Panc1 (cell line): Measurements from ENCODE around the gene COL6A1. TPM values are rescaled to one million over a fixed set of nuclear protein-coding genes. Genes with fewer than 3 reads are reported as not detected.

Experiments used
- ATAC-seq: fragments of 200-7000 bp; cut with Tn5 transposase; 2 replicates; pipeline ENCODE4 v1.9.1; 2020; ENCODE audit warnings: mild to moderate bottlenecking, moderate library complexity
- BruUV-seq: library from RNA; stranded (reverse); fragments of 400-500 nt; replicated peaks from 2 replicates; lab custom pipeline; 2021; lab: Mats Ljungman, UMichigan
- CTCF ChIA-PET: fragments of 300-600 bp; sonication (Branson Sonifier 250); formaldehyde crosslinking; loops from one replicate; lab custom pipeline; 2022; ENCODE audit warnings: antibody characterized with exemption; lab: Charles Lee
- POLR2A ChIA-PET: fragments of 300-600 bp; sonication (Branson Sonifier 250); formaldehyde crosslinking; loops from one replicate; lab custom pipeline; 2022; ENCODE audit warnings: antibody characterized with exemption; lab: Charles Lee
- DNase-seq: peaks from one replicate; pipeline ENCODE4 v3.0.0-alpha.2; 2010; ENCODE audit warnings: low read depth, low spot score
- H3K27ac ChIP-seq: 2 replicates; pipeline ENCODE4 v1.5.1; 2011; ENCODE audit warnings: mild to moderate bottlenecking, low read length, inconsistent platforms
- H3K27me3 ChIP-seq: fragments of 200-500 bp; sonication (Bioruptor generic); 2 replicates; pipeline ENCODE4 v1.6.0; 2014; ENCODE audit warnings: low read length, inconsistent platforms; ENCODE audit not compliant: control insufficient read depth, insufficient read depth
- H3K36me3 ChIP-seq: fragments of 200-500 bp; sonication (Bioruptor generic); 2 replicates; pipeline ENCODE4 v1.5.1; 2014; ENCODE audit warnings: inconsistent platforms, mild to moderate bottlenecking, low read length, moderate library complexity; ENCODE audit not compliant: control insufficient read depth, insufficient read depth
- H3K4me1 ChIP-seq: 2 replicates; pipeline ENCODE4 v1.5.1; 2011; ENCODE audit warnings: inconsistent platforms, mild to moderate bottlenecking, low read length, moderate library complexity; ENCODE audit not compliant: control insufficient read depth, insufficient read depth
- H3K4me3 ChIP-seq, 2 experiments: 2 replicates each; pipeline ENCODE4 v1.5.1; 2011 to 2012; ENCODE audit warnings: low read depth in 2 of 2, low read length in 2 of 2, mild to moderate bottlenecking in 2 of 2, inconsistent platforms in 1 of 2, moderate library complexity in 1 of 2
- H3K9me3 ChIP-seq: fragments of 200-500 bp; sonication (Bioruptor generic); 2 replicates; pipeline ENCODE4 v1.5.1; 2014; ENCODE audit warnings: low read depth, mild to moderate bottlenecking, inconsistent platforms, low read length, moderate library complexity; ENCODE audit not compliant: control insufficient read depth, insufficient read depth
- CTCF ChIP-seq: fragments of 450-650 bp; IDR thresholded peaks from 2 replicates; pipeline ENCODE4 v1.5.1; 2017; ENCODE audit warnings: mild to moderate bottlenecking
- POLR2AphosphoS5 ChIP-seq: IDR thresholded peaks from 2 replicates; pipeline ENCODE4 v1.6.1; 2012; ENCODE audit warnings: mild to moderate bottlenecking, low read depth, low read length, moderate library complexity
- REST ChIP-seq, 2 experiments: IDR thresholded peaks; 2 replicates each; pipeline ENCODE4 v1.6.1; 2011 to 2012; ENCODE audit warnings: low read depth in 2 of 2, control low read depth in 1 of 2, low read length in 1 of 2, mild to moderate bottlenecking in 1 of 2, moderate library complexity in 1 of 2; ENCODE audit not compliant: insufficient read depth in 1 of 2
- SIN3A ChIP-seq: IDR thresholded peaks from 2 replicates; pipeline ENCODE4 v1.6.1; 2012; ENCODE audit warnings: low read depth, mild to moderate bottlenecking, low read length, moderate library complexity, borderline replicate concordance; ENCODE audit not compliant: insufficient read depth
- TCF7L2 ChIP-seq: IDR thresholded peaks from 2 replicates; pipeline ENCODE4 v1.6.1; 2011; ENCODE audit warnings: mild to moderate bottlenecking, low read depth, low read length, inconsistent platforms
- in situ Hi-C: cut with HindIII; loops from 2 replicates; pipeline ENCODE4 v1.10.0; 2016; ENCODE audit warnings: low sequenced_read_pairs, low pct_unique_long_range_greater_than_20kb
- intact Hi-C: fragments of 100-400 bp; cut with micrococcal nuclease; formaldehyde crosslinking; loops from one replicate; pipeline ENCODE4 v1.10.0; 2022; ENCODE audit not compliant: unreplicated experiment
- total RNA-seq: library from RNA; stranded (reverse); gene quantifications from one replicate; pipeline ENCODE4 v1.2.1, GENCODE V29; 2021; ENCODE audit not compliant: unreplicated experiment

COL6A1 gene
- total RNA-seq, 1 experiment from 2014 or later: 34.2 TPM

GRCh38 chr21:45964649-45965048 lies 16.9 kb upstream of the COL6A1 start:
- ATAC-seq (no peak), DNase-seq (no peak)
- no peak overlapping the region for H3K27ac ChIP-seq
- no peaks in the 10 kb centered on the region for H3K4me1 ChIP-seq
- no peak overlapping the region for H3K4me3 ChIP-seq
- H3K27me3 ChIP-seq: no peaks in the 10 kb centered on the region
- intact Hi-C loops: no loop called here
- ChIA-PET POLR2A (no interaction called here), CTCF (interaction anchor here (0.5 kb wide), 1 partner anchor 324 kb away, joined by 3 read pairs; no protein-coding TSS in a partner anchor)
- in situ Hi-C loops: no loop called here
- H3K9me3 ChIP-seq: no peaks in the 10 kb centered on the region
- TF ChIP-seq TCF7L2 (no peak), CTCF (no peak), SIN3A (no peak), REST (IDR thresholded peaks at IDR 0.05; ENCODE audit: insufficient read depth in 1 of 2, low read depth in 2 of 2, low read length in 1 of 2) (no peak), POLR2AphosphoS5 (no peak)
- no TSS peak for BruUV-seq
- H3K36me3 ChIP-seq: no peaks in the 10 kb centered on the region

GRCh38 chr21:45965084-45965809 lies 16.3 kb upstream of the COL6A1 start:
- no peak for TF ChIP-seq REST (IDR thresholded peaks at IDR 0.05; ENCODE audit: insufficient read depth in 1 of 2, low read depth in 2 of 2, low read length in 1 of 2)
- no peak for TF ChIP-seq TCF7L2
- in situ Hi-C loops (no loop called here), intact Hi-C loops (no loop called here)
- BruUV-seq: no TSS peak
- ATAC-seq (no peak), DNase-seq (no peak)
- H3K9me3 ChIP-seq: no peaks in the 10 kb centered on the region
- no peaks in the 10 kb centered on the region; the same call in 1 of the 2 replicates for H3K4me1 ChIP-seq
- CTCF ChIA-PET: interaction anchor here (0.5 kb wide), 1 partner anchor 323 kb away, joined by 3 read pairs; no protein-coding TSS in a partner anchor
- no peak overlapping the region for H3K4me3 ChIP-seq
- H3K36me3 ChIP-seq: no peaks in the 10 kb centered on the region
- no peak overlapping the region for H3K27ac ChIP-seq
- no peaks in the 10 kb centered on the region for H3K27me3 ChIP-seq
- POLR2A ChIA-PET: no interaction called here
